LHCN-M2 (cell line): ENCODE data around the gene ADGRG7. TPM values are rescaled to one million over a fixed set of nuclear protein-coding genes. Genes with fewer than 3 reads are reported as not detected.

Source experiments
- DNase-seq: peaks from one replicate; pipeline ENCODE4 v3.0.0-alpha.2; 2012; ENCODE audit warnings: low read depth
- total RNA-seq: library from RNA; depleted of rRNA; stranded (reverse); fragments of >200 nt; gene quantifications from 2 replicates; pipeline ENCODE4 v1.2.3, GENCODE V29; 2014; rRNA removed

Gene ADGRG7
- total RNA-seq, 1 experiment from 2014 or later: not detected

GRCh38 chr3:100743535-100743934 lies 134.1 kb downstream of the ADGRG7 start:
- DNase-seq: no peak

GRCh38 chr3:100744671-100745070 lies 135.3 kb downstream of the ADGRG7 start:
- no peak for DNase-seq

Other genes starting within 250 kb of the ADGRG7 start
- gene TOMM70, start 208.5 kb upstream of the ADGRG7 start, total RNA-seq: 62.4 and 67.0 TPM in 2 replicates
- 3.5 and 6.4 TPM in 2 replicates for gene LNP1, start 208.1 kb upstream of the ADGRG7 start, total RNA-seq
- gene TMEM45A, start 117.0 kb upstream of the ADGRG7 start, total RNA-seq: 36.3 and 38.8 TPM in 2 replicates
- gene TFG, start 99.9 kb downstream of the ADGRG7 start, total RNA-seq: 103 and 122 TPM in 2 replicates